ENCODE results near the gene COL3A1. TPM values are rescaled to one million over a fixed set of nuclear protein-coding genes. Genes with fewer than 3 reads are reported as not detected.

The COL3A1 gene
- total RNA-seq, 1 experiment from 2014 or later = not detected

GRCh38 chr2:188970211-188970610 lies 4.0 kb upstream of the COL3A1 start:
- Histone ChIP-seq H3K4me1 (replicated peaks; ENCODE audit: insufficient read depth) (no peaks in the 10 kb centered on the region), H4K20me1 (ENCODE audit: insufficient read depth) (no peaks in the 10 kb centered on the region), H2AFZ (no peak overlapping the region), H3K79me2 (ENCODE audit: low read depth) (no peaks in the 10 kb centered on the region), H3K4me3 (no peak overlapping the region), H3K9me2 (ENCODE audit: insufficient read depth) (no peaks in the 10 kb centered on the region), H3K27ac (no peak overlapping the region), H3F3A (ENCODE audit: insufficient read depth, low read depth) (no peaks in the 10 kb centered on the region), H3K27me3 (ENCODE audit: insufficient read depth, low read depth) (no peaks in the 10 kb centered on the region), H3K9me3 (ENCODE audit: insufficient read depth, low read depth) (no peaks in the 10 kb centered on the region), H3K4me2 (no peak overlapping the region), H3K36me3 (ENCODE audit: low read depth) (no peaks in the 10 kb centered on the region)
- TF ChIP-seq CTCF (conservative IDR thresholded peaks at IDR 0.05) (no peak), EZH2 (IDR thresholded peaks at IDR 0.05; ENCODE audit: low read depth) (no peak)
- ChIA-PET CTCF (no interaction called here), POLR2A (ENCODE audit: unreplicated experiment) (interaction anchor here (0.6 kb wide), 1 partner anchor 10 kb away, joined by 9 read pairs; no protein-coding TSS in a partner anchor)
- intact Hi-C loops (cut with micrococcal nuclease; ENCODE audit: unreplicated experiment) = no loop called here
- no peak for DNase-seq
- no TSS peak for BruUV-seq (replicated peaks)

GRCh38 chr2:188971432-188971861 lies 2.7 kb upstream of the COL3A1 start:
- POLR2A ChIA-PET (ENCODE audit: unreplicated experiment) = no interaction called here
- Histone ChIP-seq H3K27me3 (ENCODE audit: insufficient read depth, low read depth) (no peaks in the 10 kb centered on the region), H3K4me2 (no peak overlapping the region), H4K20me1 (ENCODE audit: insufficient read depth) (no peaks in the 10 kb centered on the region), H2AFZ (no peak overlapping the region), H3K9me2 (ENCODE audit: insufficient read depth) (no peaks in the 10 kb centered on the region), H3K4me1 (replicated peaks; ENCODE audit: insufficient read depth) (no peaks in the 10 kb centered on the region), H3K79me2 (ENCODE audit: low read depth) (no peaks in the 10 kb centered on the region), H3K27ac (no peak overlapping the region), H3K9me3 (ENCODE audit: insufficient read depth, low read depth) (no peaks in the 10 kb centered on the region), H3F3A (ENCODE audit: insufficient read depth, low read depth) (no peaks in the 10 kb centered on the region), H3K36me3 (ENCODE audit: low read depth) (no peaks in the 10 kb centered on the region), H3K4me3 (no peak overlapping the region)
- CTCF ChIA-PET = no interaction called here
- no peak for DNase-seq
- TF ChIP-seq EZH2 (IDR thresholded peaks at IDR 0.05; ENCODE audit: low read depth) = no peak
- no peak for TF ChIP-seq CTCF (conservative IDR thresholded peaks at IDR 0.05)
- no TSS peak for BruUV-seq (replicated peaks)
- intact Hi-C loops (cut with micrococcal nuclease; ENCODE audit: unreplicated experiment) = no loop called here

GRCh38 chr2:188973641-188974040 lies 532 bp upstream of the COL3A1 start:
- no peak for TF ChIP-seq EZH2 (IDR thresholded peaks at IDR 0.05; ENCODE audit: low read depth)
- TF ChIP-seq CTCF (conservative IDR thresholded peaks at IDR 0.05) = no peak
- intact Hi-C loops (cut with micrococcal nuclease; ENCODE audit: unreplicated experiment) = no loop called here
- Histone ChIP-seq H3K79me2 (ENCODE audit: low read depth) (no peaks in the 10 kb centered on the region), H3F3A (ENCODE audit: insufficient read depth, low read depth) (no peaks in the 10 kb centered on the region), H4K20me1 (ENCODE audit: insufficient read depth) (no peaks in the 10 kb centered on the region), H3K9me2 (ENCODE audit: insufficient read depth) (no peaks in the 10 kb centered on the region), H3K27me3 (ENCODE audit: insufficient read depth, low read depth) (no peaks in the 10 kb centered on the region), H3K4me3 (no peak overlapping the region), H2AFZ (no peak overlapping the region), H3K4me1 (replicated peaks; ENCODE audit: insufficient read depth) (no peaks in the 10 kb centered on the region), H3K4me2 (no peak overlapping the region), H3K36me3 (ENCODE audit: low read depth) (no peaks in the 10 kb centered on the region), H3K27ac (no peak overlapping the region), H3K9me3 (ENCODE audit: insufficient read depth, low read depth) (no peaks in the 10 kb centered on the region)
- CTCF ChIA-PET = no interaction called here
- no peak for DNase-seq
- no TSS peak for BruUV-seq (replicated peaks)
- POLR2A ChIA-PET (ENCODE audit: unreplicated experiment) = interaction anchor here (0.5 kb wide), 1 partner anchor 10 kb away, joined by 3 read pairs; no protein-coding TSS in a partner anchor
